ENCODE data around the gene AFF4.

The AFF4 gene

GRCh38 chr5:132889501-132889900 is 73.9 kb downstream of the AFF4 start:
- DNase-seq (ENCODE audit: low spot score) = no peak

- DNase-seq (ENCODE audit: low spot score) = peak; percentile 61
Measured at GRCh38 chr5:132887283-132887682, 76.2 kb downstream of the AFF4 start.

- DNase-seq (ENCODE audit: low spot score) = peak; percentile 67
Measured at GRCh38 chr5:132886064-132886823, 77.2 kb downstream of the AFF4 start.

GRCh38 chr5:132884548-132884947 is 78.9 kb downstream of the AFF4 start:
- no peak for DNase-seq (ENCODE audit: low spot score)

- DNase-seq (ENCODE audit: low spot score) = peak; percentile 91
Measured at GRCh38 chr5:132883261-132883834, 80.1 kb downstream of the AFF4 start.

- peak; percentile 44 for DNase-seq (ENCODE audit: low spot score)
Measured at GRCh38 chr5:132877938-132878337, 85.5 kb downstream of the AFF4 start.

- peak; percentile 84 for DNase-seq (ENCODE audit: low spot score)
Measured at GRCh38 chr5:132877466-132877865, 86.0 kb downstream of the AFF4 start.

GRCh38 chr5:132876020-132876759 is 87.2 kb downstream of the AFF4 start:
- DNase-seq (ENCODE audit: low spot score) = no peak

- DNase-seq (ENCODE audit: low spot score) = no peak
Measured at GRCh38 chr5:132873930-132874271, 89.5 kb downstream of the AFF4 start.

- no peak for DNase-seq (ENCODE audit: low spot score)
Measured at GRCh38 chr5:132873119-132873929, 90.1 kb downstream of the AFF4 start, which contains the start of gene LEAP2. TSS of gene LEAP2 (plus strand) at chr5:132873668. CDS start at chr5:132873695, 27 bp downstream.

- DNase-seq (ENCODE audit: low spot score) = no peak
Measured at GRCh38 chr5:132872788-132873118, 90.7 kb downstream of the AFF4 start.

- no peak for DNase-seq (ENCODE audit: low spot score)
Measured at GRCh38 chr5:132871459-132872284, 91.8 kb downstream of the AFF4 start.

GRCh38 chr5:132870801-132871200 is 92.6 kb downstream of the AFF4 start:
- DNase-seq (ENCODE audit: low spot score) = no peak

- DNase-seq (ENCODE audit: low spot score) = no peak
Measured at GRCh38 chr5:132868754-132869153, 94.7 kb downstream of the AFF4 start.

- no peak for DNase-seq (ENCODE audit: low spot score)
Measured at GRCh38 chr5:132867046-132867451, 96.4 kb downstream of the AFF4 start.

- peak; percentile 100 for DNase-seq (ENCODE audit: low spot score)
Measured at GRCh38 chr5:132866342-132867045, 96.9 kb downstream of the AFF4 start, which contains the start of the genes GDF9 and UQCRQ. TSS of gene GDF9 (minus strand) at chr5:132866469. CDS start at chr5:132864533, 1,936 bp downstream. TSS of gene UQCRQ (plus strand) at chr5:132866642. CDS start at chr5:132866882, 240 bp downstream.

- DNase-seq (ENCODE audit: low spot score) = peak; percentile 44
Measured at GRCh38 chr5:132865668-132866341, 97.6 kb downstream of the AFF4 start.

- no peak for DNase-seq (ENCODE audit: low spot score)
Measured at GRCh38 chr5:132860742-132861141, 102.7 kb downstream of the AFF4 start.

GRCh38 chr5:132859889-132860437 is 103.5 kb downstream of the AFF4 start:
- no peak for DNase-seq (ENCODE audit: low spot score)

- no peak for DNase-seq (ENCODE audit: low spot score)
Measured at GRCh38 chr5:132856011-132856410, 107.4 kb downstream of the AFF4 start.
